Thymus (tissue), 11 donors: ENCODE measurements around the gene FBXW10B. TPM values are rescaled to one million over a fixed set of nuclear protein-coding genes. Genes with fewer than 3 reads are reported as not detected.
"Not testable (repeated sequence)": the region's sequence is repeated elsewhere in the genome, so short reads cannot be mapped to it uniquely, and the experiment has no call there.

Experiments used
- DNase-seq, 9 donors: peaks; one replicate each; pipeline ENCODE4 v3.0.0-alpha.2; 2013; ENCODE audit warnings: low spot score in 9 of 9, low read depth in 6 of 9, missing footprints in 1 of 9
- H3K27ac ChIP-seq, 2 donors: one replicate each; pipeline ENCODE4 v1.5.1; 2013; ENCODE audit warnings: control low read depth in 1 of 2, low read depth in 1 of 2, low read length in 1 of 2, mild to moderate bottlenecking in 1 of 2, moderate library complexity in 1 of 2
- H3K27me3 ChIP-seq, 2 donors: one replicate each; pipeline ENCODE4 v1.5.1; 2013; ENCODE audit warnings: low read length in 1 of 2; ENCODE audit not compliant: control insufficient read depth in 2 of 2, insufficient read depth in 1 of 2
- H3K36me3 ChIP-seq, 2 donors: one replicate each; pipeline ENCODE4 v1.5.1; 2013; ENCODE audit warnings: low read length in 1 of 2, mild to moderate bottlenecking in 1 of 2, moderate library complexity in 1 of 2; ENCODE audit not compliant: control insufficient read depth in 2 of 2, insufficient read depth in 2 of 2
- H3K4me1 ChIP-seq, 2 donors: one replicate each; pipeline ENCODE4 v1.5.1; 2013; ENCODE audit warnings: low read length in 2 of 2; ENCODE audit not compliant: control insufficient read depth in 2 of 2, insufficient read depth in 2 of 2
- H3K4me3 ChIP-seq, 2 donors: one replicate each; pipeline ENCODE4 v1.5.1; 2013; ENCODE audit warnings: low read length in 2 of 2, control low read depth in 1 of 2, mild to moderate bottlenecking in 1 of 2
- H3K9me3 ChIP-seq, 2 donors: one replicate each; pipeline ENCODE4 v1.5.1; 2013; ENCODE audit warnings: low read length in 1 of 2, mild to moderate bottlenecking in 1 of 2; ENCODE audit not compliant: control insufficient read depth in 2 of 2, insufficient read depth in 1 of 2
- WGBS: extraction: QIAGEN DNeasy Blood & Tissue Kit; methylation state at CpG from one replicate; pipeline ENCODE4 v1.1.7; 2013; 5-methylcytosine and 5-hydroxymethylcytosine counted together
- polyA plus RNA-seq: library from polyadenylated mRNA; stranded (reverse); fragments of 200-250 nt; gene quantifications from one replicate; pipeline ENCODE4 v1.2.3, GENCODE V29; 2013
- total RNA-seq: library from RNA; stranded (reverse); fragments of 120-200 nt; gene quantifications from one replicate; pipeline ENCODE4 v1.2.4, GENCODE V29; 2013
- donor health status: healthy.

The FBXW10B gene
- total and polyA plus RNA-seq, 2 donors: 0.80 to 1.6 TPM

DNA sequence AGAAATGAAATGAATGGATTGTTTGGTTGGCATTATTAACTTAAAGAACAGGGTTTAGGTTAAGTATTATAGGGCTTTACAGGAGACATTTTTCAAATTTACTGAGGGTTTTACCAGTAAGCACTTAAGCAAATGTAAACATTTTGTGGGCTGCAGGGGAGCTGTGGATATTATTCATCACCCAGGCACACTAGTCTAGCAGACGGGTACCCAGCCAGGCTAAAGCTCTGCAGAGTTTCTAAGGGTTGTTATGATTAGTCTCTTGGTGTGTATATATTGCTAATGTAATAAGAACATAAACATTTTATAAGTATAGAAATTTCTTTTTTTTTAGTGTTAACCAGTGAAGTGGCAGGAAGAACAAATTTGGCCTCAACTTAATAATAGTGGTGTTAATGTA is 42.7 kb downstream of the FBXW10B start:
- WGBS: no CpG with 5 or more reads among the region's 1 CpG
- not testable (repeated sequence) for H3K4me1 ChIP-seq, H3K4me3 ChIP-seq, H3K36me3 ChIP-seq, H3K27me3 ChIP-seq, H3K9me3 ChIP-seq, H3K27ac ChIP-seq, DNase-seq

DNA sequence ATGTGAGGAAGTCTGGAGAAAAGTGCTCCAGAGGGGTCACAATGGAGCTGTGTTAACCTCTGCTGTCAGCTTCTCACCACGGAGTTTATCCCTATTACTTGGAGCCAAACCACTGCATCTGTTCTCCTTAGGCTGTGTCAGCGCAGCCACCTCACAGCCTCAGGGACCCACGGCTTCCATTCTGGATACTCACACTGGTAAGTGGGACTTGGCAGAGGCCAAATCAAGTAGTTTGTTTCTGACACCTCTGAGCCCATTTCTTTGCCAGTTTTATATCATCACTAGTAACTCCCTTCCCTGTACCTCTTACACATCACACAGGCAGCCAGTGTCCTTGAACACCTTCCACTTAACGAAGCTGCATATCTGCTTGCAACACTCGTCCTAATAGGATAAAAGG is 44.8 kb downstream of the FBXW10B start:
- H3K4me3 ChIP-seq, H3K27ac ChIP-seq, H3K27me3 ChIP-seq, H3K4me1 ChIP-seq, H3K9me3 ChIP-seq, H3K36me3 ChIP-seq, DNase-seq: not testable (repeated sequence)
- 99% methylated on average over 2 of the region's 5 CpGs for WGBS

DNA sequence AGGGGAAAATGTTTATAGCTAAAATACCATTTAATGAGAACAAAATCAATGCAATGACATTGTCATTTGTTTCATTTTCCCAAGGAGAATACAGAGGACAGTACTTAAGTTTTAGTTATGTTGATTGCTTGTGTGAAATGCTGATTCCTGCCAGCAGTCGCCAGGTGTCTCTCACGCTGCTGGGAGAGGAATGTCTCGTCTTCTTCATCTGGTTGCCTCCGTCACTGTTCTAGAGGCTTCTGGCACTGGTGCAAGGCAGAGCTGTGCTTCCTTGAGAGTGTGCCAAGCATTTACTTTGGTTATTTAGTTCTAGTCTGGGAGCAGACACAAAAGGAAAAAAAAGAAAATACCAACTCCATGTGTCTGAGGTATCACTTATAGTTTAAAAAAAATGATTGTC is 45.6 kb downstream of the FBXW10B start:
- DNase-seq: peak in 3 of 9 donors; percentile 4 to 47 (median 12)
- not testable (repeated sequence) for H3K27ac ChIP-seq, H3K36me3 ChIP-seq, H3K9me3 ChIP-seq, H3K4me1 ChIP-seq, H3K27me3 ChIP-seq, H3K4me3 ChIP-seq
- WGBS: 62% methylated on average over 4 of the region's 4 CpGs

Other genes starting within 250 kb of the FBXW10B start
- gene CDRT4, start 152.1 kb downstream of the FBXW10B start, total RNA-seq: 1.5 TPM
- 25.4 TPM for gene CDRT4, start 152.1 kb downstream of the FBXW10B start, polyA plus RNA-seq
- gene TVP23C, start 56.2 kb downstream of the FBXW10B start, total RNA-seq: 8.4 TPM
- gene TVP23C, start 56.2 kb downstream of the FBXW10B start, polyA plus RNA-seq: 5.9 TPM
- gene TRIM16, start 64.6 kb upstream of the FBXW10B start, total RNA-seq: 24.1 TPM
- gene TRIM16, start 64.6 kb upstream of the FBXW10B start, polyA plus RNA-seq: 14.7 TPM
- 26.1 TPM for gene ZNF286A, start 80.0 kb upstream of the FBXW10B start, total RNA-seq
- 9.4 TPM for gene ZNF286A, start 80.0 kb upstream of the FBXW10B start, polyA plus RNA-seq
- 0.09 TPM for gene TBC1D26, start 112.6 kb upstream of the FBXW10B start, total RNA-seq
- 0.43 TPM for gene TBC1D26, start 112.6 kb upstream of the FBXW10B start, polyA plus RNA-seq